HG03139 (cell line): ENCODE measurements around the gene HAUS5.
"Not testable (repeated sequence)": the region's sequence is repeated elsewhere in the genome, so short reads cannot be mapped to it uniquely, and the experiment has no call there.

ENCODE experiments used
- ATAC-seq: cut with Tn5 transposase; IDR thresholded peaks from one replicate; pipeline ENCODE4 v1.9.1; 2021; ENCODE audit not compliant: unreplicated experiment

Gene HAUS5

DNA sequence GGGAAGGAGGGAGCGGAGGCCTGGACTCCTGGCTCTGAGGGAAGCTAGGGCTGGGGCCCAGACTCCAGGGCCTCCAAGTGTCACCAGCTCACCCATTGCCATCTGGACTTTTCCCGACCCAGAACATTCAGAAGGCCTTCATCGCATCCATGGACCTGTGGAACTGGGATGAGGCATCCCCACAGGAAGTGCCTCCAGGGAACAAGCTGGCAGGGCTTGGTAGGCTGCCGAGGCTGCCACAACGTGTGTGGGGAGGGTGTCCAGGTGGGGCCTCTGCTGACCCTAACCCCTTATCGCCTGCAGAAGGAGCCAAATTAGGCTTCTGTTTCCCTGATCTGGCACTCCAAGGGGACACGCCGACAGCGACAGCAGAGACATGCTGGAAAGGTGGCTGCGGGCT, 29.8 kb downstream of the HAUS5 start:
- no peak for ATAC-seq

DNA sequence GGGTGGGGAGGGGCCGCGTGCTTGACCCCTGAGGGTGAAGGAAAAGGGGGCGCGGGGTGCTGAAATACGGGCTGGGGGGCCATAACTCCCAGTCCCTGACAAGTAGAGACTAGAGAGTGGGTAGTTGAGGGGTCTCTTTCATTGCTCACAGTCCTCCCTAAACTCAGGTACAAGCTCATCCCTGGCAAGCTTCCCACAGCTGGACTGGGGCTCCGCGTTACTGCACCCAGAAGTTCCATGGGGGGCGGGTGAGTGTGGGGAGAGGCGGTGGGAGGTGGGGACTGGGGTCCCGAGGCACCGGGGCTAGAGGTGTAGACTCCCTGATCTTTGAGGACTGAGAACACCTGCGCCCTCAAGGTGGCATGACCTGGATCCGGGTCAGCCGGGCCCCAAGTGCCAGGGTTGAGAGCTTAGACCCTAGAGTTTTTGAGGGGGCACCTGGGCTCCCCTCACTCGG, 30.3 kb downstream of the HAUS5 start:
- ATAC-seq, result no peak

DNA sequence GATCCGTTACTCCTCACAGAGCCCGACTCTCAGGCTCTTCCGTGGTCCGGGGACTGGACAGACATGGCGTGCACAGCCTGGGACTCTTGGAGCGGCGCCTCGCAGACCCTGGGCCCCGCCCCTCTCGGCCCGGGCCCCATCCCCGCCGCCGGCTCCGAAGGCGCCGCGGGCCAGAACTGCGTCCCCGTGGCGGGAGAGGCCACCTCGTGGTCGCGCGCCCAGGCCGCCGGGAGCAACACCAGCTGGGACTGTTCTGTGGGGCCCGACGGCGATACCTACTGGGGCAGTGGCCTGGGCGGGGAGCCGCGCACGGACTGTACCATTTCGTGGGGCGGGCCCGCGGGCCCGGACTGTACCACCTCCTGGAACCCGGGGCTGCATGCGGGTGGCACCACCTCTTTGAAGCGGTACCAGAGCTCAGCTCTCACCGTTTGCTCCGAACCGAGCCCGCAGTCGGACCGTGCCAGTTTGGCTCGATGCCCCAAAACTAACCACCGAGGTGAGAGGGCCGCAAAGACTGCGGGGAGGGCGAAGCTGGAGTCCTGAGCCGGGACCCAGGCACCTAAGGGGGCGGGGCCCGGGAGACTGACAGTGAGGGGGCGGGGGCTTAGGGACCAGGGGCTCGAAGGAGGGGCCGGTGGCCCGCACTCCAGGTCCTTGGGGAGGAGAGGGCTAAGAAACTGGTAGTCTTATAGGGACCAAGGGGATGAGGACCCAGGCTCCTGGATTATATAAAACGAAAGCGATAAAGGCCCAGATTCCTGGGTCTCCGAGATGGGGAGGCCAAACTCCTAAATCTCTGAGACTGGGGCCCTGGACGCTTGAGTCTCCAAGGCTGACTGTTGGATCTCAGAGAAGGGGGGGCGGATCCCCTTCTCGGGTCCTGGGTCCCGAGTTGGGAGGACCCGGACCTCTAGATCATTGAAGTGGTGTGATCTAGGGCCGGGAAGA, 31.0 kb downstream of the HAUS5 start:
- ATAC-seq, result peak; percentile 0

DNA sequence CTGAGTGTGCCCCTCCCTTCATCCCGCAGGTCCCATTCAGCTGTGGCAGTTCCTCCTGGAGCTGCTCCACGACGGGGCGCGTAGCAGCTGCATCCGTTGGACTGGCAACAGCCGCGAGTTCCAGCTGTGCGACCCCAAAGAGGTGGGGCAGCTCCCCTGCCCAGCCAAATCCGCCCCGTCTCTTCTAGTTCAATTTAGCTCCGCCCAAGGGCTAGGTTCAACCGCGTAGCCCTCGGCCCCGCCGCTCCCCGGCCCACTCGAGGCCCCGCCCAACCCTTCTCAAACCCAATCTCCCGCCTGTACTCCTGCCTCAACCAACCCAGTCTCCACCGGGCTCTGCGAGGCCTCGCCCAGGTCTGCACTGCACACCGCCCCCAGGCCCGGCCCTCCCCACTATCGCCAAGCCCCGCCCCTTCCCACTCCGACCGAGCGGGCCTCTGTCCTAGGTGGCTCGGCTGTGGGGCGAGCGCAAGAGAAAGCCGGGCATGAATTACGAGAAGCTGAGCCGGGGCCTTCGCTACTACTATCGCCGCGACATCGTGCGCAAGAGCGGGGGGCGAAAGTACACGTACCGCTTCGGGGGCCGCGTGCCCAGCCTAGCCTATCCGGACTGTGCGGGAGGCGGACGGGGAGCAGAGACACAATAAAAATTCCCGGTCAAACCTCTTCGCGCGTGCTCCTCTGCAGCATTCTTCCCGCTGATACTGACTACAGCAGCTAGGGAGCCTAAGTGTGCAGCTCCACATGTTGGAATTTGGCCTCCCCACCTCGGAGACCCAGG, 31.9 kb downstream of the HAUS5 start:
- peak; percentile 68 for ATAC-seq

DNA sequence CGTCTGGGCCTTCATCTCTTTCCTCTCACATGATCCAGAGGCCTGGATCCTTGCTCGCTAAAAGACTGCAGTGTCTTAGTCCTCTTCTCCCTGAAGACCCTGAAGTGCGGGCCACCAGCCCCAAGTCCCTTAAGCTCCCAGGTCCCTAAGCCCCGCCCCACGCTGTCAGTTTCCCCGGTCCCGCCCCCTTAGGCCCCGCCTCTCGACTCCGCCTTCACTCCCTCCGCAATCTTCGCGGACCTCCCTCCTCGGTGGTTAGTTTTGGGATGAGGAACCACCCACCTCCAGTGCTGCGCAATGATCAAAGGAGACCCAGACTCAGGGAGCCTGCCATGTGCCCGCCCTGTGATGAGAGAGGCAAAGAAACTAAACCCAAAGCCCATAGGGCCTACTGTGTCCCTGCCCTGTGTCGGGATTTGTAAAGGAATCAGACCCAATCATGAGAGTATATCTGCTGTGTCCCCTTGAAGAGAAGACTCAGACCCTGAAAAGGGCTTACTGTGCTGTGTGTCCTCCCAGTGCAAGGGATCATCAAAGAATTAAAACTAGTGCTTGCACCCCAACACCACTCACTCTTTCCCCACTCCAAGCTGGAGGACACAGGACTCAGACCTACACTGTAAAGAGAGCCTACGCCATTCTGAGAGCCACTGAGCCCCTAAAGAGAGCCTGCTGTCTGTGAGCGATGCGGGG, 32.6 kb downstream of the HAUS5 start:
- ATAC-seq, result no peak

DNA sequence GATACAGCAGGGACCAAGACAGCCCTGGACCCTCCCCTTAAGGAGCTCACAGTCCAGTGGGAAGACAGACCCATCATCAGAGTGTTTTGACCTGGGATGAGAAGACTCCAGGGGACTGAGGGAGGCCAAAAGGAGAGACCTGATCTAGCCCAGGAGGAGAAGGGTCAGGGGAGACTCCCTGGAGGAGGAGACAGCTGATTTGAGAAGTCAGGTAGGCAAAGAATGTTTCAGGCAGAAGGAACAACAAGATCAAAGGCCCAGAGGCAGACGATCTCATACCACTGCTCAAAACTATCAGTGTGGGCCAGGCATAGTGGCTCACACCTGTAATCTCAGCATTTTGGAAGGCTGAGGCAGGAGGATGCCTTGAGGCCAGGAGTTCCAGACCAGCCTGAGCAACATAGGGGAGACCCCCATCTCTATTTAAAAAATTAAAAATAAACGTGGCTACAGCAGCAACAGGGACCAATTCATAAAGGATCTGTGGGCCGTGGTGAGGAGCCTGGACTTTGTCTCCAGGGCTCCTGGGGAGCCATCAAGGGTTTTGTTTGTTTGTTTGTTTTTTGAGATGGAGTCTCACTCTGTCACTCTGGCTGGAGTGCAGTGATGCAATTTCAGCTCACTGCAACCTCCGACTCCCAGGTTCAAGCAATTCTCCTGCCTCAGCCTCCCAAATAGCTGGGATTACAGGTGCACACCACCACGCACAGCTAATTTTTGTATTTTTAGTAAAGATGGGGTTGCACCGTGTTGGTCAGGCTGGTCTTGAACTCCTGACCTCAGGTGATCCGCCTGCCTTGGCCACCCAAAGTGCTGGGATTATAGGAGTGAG, 33.4 kb downstream of the HAUS5 start:
- no peak for ATAC-seq

DNA sequence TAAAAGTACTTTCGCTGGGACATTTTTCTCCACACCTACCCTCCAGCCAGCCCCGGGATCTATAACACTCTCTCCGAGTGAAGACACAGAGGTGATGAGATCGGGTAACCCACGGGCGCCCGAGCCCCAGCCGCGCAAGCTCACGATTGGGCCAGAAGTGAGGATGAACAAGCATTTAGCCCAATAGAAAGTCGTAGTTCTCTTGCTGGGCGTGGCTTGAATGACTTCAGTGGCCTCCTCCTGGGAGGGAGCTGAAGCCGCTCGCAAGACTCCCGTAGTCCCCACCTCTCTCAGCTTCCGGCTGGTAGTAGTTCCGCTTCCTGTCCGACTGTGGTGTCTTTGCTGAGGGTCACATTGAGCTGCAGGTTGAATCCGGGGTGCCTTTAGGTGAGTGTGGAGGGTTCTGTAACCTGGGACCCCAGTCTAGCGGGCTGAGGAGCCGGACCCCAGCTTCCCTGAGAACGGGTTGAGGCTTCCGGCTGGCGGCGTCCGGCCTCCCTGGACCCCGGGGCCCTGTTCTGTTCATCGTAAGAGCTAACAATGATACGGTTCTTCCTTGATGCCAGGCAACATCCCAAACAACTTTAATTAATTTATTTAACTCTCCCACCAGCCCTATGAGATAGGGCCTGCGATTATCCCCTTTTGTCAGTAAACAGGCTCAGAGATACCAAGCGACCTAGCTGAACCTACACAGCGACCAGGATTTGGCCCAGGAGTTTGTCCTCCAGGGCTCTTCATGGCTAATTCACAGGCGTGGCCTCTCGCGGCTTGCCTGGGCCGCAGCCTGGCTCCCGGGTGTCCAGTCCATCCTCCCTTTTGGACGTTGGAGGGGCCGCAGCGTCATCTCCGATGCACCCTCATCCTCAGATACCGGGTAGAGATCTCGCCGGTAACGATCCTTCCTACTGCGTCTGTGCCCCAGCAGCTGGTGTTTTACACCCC, 35.8 kb downstream of the HAUS5 start, which contains the start of gene COX6B1:
TSS of gene COX6B1 (plus strand) at position 307 of the 945 bp plus-strand sequence. CDS start 2,921 bp downstream, outside the sequence.
- peak; percentile 41 for ATAC-seq

DNA sequence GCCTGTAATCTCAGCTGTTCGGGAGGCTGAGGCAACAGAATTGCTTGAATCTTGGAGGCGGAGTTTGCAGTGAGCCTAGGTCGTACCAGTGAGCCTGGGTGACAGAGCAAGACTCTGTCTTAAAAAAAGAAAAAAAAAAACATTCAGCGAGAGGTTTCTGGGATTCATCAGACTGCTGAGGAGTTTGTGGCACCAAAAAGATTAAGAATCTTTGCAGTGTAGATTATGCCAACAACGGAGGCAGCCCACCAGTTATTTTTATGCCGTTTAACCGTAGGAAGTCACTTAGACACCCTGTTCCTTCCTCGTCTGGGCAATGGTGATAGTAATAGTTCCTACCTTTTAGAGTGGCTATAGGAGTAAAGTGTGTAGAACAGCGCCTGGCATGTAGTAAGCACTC, 38.0 kb downstream of the HAUS5 start:
- ATAC-seq, result no peak

DNA sequence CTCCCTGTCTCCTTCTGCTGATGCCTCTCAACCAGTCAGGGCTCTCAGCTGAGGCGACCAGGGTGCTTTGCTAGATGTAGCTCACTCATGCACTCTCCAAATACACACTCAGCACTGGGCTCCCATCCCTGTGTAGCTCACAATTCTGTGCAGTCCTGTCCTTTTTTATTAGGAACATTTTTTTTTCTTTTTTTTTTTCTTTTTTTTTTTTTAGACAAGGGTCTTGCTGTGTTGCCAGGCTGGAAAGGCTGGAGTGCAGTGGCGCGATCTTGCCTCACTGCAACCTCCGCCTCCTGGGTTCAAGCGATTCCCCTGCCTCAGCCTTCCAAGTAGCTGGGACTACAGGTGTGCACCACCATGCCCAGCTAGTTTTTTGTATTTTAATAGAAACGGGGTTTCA, 42.3 kb downstream of the HAUS5 start:
- ATAC-seq, result not testable (repeated sequence)

DNA sequence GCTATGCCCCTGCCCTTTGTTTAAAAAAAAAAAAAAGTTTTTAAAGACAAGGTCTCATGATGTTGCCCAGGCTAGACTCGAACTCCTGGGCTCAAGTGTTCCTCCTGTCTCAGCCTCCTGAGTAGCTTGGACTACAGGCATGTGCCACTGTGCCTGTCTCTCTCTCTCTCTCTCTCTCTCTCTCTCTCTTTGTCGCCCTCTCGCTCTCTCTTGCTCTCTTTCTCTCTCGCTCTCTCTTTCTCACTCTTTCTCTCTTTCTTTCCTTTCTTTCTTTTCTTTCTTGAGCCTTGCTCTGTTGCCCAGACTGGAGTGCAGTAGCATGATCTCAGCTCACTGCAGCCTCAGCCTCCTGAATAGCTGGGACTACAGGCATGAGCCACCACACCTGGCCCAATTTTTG, 43.1 kb downstream of the HAUS5 start:
- ATAC-seq, result no peak

DNA sequence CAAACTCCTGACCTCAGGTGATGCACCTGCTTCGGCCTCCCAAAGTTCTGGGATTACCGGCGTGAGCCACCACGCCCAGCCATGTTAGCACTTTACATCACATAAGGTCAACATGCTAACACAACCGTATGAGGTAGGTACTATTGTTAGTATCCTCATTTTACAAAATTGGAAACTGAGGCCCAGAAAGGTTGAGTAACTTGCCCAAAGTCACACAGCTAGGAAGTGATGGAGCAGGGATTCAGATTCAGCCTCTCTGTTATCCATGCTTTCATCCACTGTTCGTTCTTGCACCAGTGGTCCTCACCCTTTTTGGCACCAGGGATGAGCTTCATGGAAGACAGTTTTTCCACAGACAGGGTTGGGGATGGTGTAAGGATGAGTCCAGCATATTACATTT, 44.2 kb downstream of the HAUS5 start:
- ATAC-seq, result no peak

DNA sequence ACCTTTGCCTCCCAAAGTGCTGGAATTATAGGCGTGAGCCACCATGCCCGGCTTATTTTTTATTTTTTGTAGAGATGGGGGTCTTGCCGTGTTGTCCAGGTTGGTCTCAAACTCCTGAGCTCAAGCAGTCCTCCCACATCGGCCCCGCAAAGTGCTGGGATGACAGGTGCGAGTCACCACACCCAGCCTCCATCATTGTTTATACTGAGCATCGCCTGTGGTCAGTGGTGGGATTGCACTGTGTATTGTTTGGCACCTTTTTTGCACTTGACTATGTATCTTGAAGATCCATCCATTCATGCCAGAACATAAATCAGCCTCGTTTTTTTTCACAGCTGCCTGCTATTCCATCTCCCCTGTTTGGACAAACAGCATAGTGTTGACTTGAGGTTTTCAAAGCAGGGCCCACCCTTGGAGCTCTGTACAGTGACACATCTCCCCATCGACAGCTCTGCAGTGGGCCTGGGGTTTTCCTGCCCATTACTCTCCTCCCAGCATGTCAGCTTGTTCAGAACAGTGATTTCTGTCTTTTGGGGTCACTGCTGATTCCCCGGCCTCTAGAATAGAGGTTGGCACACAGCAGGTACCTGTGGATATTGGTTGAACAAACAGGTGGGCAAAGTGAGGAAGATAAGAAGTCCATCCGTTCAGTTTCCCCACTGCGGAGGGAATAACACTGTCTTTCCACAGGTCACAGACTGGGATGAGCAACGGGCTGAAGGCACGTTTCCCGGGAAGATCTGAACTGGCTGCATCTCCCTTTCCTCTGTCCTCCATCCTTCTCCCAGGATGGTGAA, 45.6 kb downstream of the HAUS5 start:
- ATAC-seq, result no peak

DNA sequence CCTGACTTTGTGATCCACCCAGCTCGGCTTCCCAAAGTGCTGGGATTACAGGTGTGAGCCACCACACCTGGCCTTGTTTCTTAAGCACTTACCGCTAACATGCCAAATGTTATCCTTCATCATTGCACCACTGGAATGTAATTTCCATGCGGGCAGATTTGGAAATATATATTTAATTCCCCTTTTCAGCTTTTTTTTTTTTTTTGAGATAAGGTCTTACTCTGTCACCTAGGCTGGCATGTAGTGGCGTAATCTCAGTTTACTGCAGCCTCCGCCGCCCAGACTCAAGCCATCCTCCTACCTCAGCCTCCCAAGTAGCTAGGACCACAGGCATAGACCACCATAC, 49.4 kb downstream of the HAUS5 start:
- no peak for ATAC-seq

DNA sequence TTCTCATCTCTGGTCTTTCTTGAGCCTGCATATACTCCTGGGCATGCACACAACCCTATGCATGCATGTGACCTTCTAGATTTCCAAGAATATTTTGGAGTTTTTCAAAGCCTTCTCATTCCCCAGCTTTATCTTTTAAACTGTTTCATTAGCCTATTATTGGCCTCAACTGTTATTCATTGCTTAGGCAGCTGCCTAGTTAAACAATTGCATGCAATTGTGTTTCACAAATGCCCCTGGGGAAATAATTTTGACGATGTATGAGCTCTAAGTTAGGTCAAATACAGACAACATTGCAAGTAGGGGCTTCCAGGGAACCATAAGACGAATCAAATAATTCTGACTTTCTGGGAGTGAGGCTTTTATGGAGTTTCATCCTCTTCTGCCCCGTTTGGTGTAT, 51.4 kb downstream of the HAUS5 start:
- no peak for ATAC-seq

DNA sequence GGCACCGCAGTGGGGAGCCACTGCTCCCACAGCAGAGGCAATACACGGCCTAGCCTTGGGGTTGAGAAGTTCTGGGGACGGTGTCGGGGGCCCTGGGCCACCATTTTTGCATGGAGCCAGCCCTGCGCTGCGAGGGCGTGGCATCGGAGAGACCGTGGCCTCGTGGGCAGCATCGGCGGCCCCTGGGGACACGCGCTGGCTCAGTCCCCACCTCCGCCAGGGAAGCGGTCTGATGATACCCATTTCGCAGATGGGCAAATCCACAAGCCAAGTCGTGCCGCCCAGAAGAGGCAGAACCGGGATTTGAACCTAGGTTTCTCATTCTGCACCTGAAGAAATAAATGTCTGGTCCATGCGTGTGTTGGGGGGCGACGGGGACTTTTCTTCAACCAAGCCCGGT, 52.6 kb downstream of the HAUS5 start:
- no peak for ATAC-seq

DNA sequence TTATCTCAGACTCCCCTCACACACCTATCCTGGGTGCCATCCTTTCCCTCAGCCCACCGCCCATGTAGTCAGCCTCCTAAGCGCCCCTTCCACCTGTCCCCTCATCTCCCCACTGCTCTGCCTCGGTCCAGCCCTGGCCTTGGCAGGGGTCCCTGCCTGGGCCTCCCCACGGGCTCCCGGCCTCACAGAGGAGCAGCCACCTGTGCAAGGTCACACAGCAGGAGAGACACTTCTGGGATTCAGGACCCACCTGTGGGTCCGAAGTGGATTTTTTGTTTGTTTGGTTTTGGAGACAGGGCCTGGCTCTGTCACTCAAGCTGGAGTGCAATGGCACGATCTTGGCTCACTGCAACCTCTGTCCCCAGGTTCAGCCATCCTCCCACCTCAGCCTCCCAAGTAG, 53.1 kb downstream of the HAUS5 start:
- no peak for ATAC-seq

DNA sequence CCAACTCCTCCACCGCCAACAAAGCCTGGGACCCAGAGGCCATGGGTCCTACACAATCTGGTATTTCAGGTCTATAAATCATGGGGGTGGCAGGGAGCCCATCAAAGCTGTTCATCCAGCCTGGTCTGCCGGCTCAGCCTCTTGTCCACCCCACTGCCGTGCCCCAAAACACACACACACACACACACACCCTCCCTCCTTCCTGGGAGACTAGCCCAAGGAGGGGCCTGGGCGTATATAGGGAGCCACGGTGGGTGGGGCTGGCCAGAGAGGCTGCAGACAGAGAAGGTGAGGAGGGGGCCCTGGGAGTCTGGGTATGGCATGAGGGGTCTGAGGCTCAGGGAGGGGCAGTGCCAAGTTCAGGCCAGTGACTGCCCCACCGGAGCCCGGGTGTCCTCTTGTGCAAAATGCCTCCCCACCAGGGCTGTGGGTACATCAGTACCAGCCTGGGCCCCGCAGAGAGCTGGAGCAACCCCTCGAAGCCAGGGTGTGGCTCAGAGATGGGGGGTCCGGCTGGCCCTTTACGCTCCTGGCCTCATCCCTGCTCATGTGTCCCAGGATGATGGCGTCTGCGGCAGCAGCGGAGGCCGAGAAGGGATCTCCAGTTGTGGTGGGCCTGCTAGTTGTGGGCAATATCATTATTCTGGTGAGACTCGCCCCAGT, 53.8 kb downstream of the HAUS5 start, which contains the start of gene UPK1A:
TSS of gene UPK1A (plus strand) at position 267 of the 663 bp plus-strand sequence. CDS start at position 563, 296 bp downstream.
- no peak for ATAC-seq

DNA sequence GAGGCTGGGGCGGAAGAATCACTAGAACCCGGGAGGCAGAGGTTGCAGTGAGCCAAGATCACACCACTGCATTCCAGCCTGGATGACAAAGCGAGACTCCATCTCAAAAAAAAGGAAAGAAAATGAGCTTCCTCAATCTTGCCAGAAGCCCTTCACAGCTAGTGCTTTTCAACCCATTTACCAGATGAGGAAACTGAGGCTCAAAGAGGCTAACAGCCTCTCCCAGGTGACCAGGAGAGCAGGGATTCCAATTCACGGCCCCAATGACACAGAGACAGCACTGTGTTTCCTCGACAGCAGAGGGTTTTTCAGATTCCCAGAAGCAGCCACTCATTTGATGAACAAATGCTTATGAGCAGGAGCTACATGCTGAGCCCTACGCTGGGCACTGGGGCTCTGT, 57.0 kb downstream of the HAUS5 start:
- ATAC-seq, result no peak
